OCI-LY3 (cell line): Measurements from ENCODE around the gene POMT2.

Source experiments
- EZH2phosphoT487 ChIP-seq: fragments of 200-600 bp; shearing (Covaris generic); IDR thresholded peaks from 2 replicates; pipeline ENCODE4 v1.6.1; 2018; ENCODE audit warnings: antibody characterized with exemption, mixed run types, low read depth
- TF ChIP-seq, protein P1 (sequence below): fragments of 200-600, 300-600 bp; sonication (generic); IDR thresholded peaks from 2 replicates; pipeline ENCODE4 v1.5.1; 2014; ENCODE audit warnings: antibody characterized with exemption, low read length, low read depth

GRCh38 chr14:77231721-77232120, 89.0 kb downstream of the POMT2 start:
- no peak for TF ChIP-seq EZH2phosphoT487
- TF ChIP-seq, protein P1, sequence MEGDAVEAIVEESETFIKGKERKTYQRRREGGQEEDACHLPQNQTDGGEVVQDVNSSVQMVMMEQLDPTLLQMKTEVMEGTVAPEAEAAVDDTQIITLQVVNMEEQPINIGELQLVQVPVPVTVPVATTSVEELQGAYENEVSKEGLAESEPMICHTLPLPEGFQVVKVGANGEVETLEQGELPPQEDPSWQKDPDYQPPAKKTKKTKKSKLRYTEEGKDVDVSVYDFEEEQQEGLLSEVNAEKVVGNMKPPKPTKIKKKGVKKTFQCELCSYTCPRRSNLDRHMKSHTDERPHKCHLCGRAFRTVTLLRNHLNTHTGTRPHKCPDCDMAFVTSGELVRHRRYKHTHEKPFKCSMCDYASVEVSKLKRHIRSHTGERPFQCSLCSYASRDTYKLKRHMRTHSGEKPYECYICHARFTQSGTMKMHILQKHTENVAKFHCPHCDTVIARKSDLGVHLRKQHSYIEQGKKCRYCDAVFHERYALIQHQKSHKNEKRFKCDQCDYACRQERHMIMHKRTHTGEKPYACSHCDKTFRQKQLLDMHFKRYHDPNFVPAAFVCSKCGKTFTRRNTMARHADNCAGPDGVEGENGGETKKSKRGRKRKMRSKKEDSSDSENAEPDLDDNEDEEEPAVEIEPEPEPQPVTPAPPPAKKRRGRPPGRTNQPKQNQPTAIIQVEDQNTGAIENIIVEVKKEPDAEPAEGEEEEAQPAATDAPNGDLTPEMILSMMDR = no peak
